ENCODE measurements around the gene RPL27A. TPM values are rescaled to one million over a fixed set of nuclear protein-coding genes. Genes with fewer than 3 reads are reported as not detected.

Gene RPL27A
- total and polyA plus RNA-seq, 2 donors (not counting 1 experiment from before 2014, with no cell fraction given), result 1,009 to 1,473 TPM

DNA sequence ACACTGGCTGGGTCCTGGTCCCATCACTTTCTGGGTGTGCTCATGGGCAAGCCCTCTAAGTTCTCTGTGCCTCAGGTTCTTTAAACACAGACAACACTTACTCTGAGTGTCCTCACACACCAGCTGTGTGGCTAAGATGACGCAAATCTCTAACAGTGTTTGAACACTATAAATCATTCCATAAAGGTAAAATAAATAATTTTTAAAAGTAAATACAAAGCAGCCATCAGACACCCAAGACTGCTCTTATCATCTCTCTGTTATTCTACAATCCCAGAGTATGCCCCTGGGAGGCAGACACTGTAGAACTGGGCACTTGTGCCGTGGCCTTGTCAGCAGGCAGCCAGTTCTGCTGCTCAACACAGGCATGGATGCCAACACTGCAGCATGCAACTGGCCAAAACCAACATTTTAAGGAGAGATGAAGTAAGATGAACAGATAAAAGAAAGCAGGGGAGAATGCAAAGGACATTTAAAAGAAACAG, 56.8 kb downstream of the RPL27A start:
- H4K20me1 ChIP-seq (ENCODE audit: control insufficient read depth, insufficient read depth, low read length, poor library complexity, severe bottlenecking), result no peaks in the 10 kb centered on the region
- H3K9me3 Mint-ChIP-seq (ENCODE audit: insufficient read depth), result no peaks in the 10 kb centered on the region
- H3K4me1 Mint-ChIP-seq, result no peaks in the 10 kb centered on the region
- no peak overlapping the region for H3K4me3 ChIP-seq (ENCODE audit: control extremely low read depth in 1 of 5, extremely low read depth in 1 of 5, insufficient read depth in 1 of 5, low read depth in 2 of 5, low read length in 4 of 5)
- no peak for ATAC-seq (ENCODE audit: low read depth)
- H3K27ac Mint-ChIP-seq, result no peak overlapping the region
- H3K4me2 ChIP-seq (replicated peaks; ENCODE audit: low read depth, low read length, poor library complexity, severe bottlenecking), result no peak overlapping the region
- CTCF ChIA-PET, result interaction anchor here (0.6 kb wide), 1 partner anchor 1237 kb away, joined by 5 read pairs; no protein-coding TSS in a partner anchor
- H3K27me3 ChIP-seq (replicated peaks in 1 of 4; ENCODE audit: control extremely low read depth in 1 of 4, control insufficient read depth in 3 of 4, insufficient read depth in 4 of 4, low read length in 3 of 4), result no peaks in the 10 kb centered on the region
- no peak overlapping the region for H3K4me3 Mint-ChIP-seq
- no peak overlapping the region for H3K27ac ChIP-seq (ENCODE audit: low read length in 2 of 2)
- intact Hi-C loops (cut with micrococcal nuclease), result no loop called here
- H3K9me3 ChIP-seq (ENCODE audit: control extremely low read depth in 1 of 3, control insufficient read depth in 2 of 3, insufficient read depth in 1 of 3, low read length in 2 of 3), result no peaks in the 10 kb centered on the region
- H3K36me3 ChIP-seq (replicated peaks in 1 of 2; ENCODE audit: control extremely low read depth in 1 of 2, control insufficient read depth in 1 of 2, extremely low read depth in 1 of 2, insufficient read depth in 2 of 2, low read length in 1 of 2), result no peaks in the 10 kb centered on the region
- no peak for DNase-seq
- peaks cover 0 to 1% of the 10 kb centered on the region in 2 donors for H3K4me1 ChIP-seq (ENCODE audit: control insufficient read depth in 2 of 2, insufficient read depth in 2 of 2, low read length in 2 of 2)
- POLR2A ChIA-PET, result no interaction called here
- no peaks in the 10 kb centered on the region for H3K79me2 ChIP-seq (ENCODE audit: control insufficient read depth, insufficient read depth, low read length)
- WGBS (ENCODE audit: insufficient coverage), result no CpG with 5 or more reads among the region's 2 CpGs
- H2AFZ ChIP-seq (ENCODE audit: insufficient read depth, low read depth, low read length, poor library complexity, severe bottlenecking), result no peak overlapping the region
- H3K27me3 Mint-ChIP-seq, result no peaks in the 10 kb centered on the region
- H3K9ac ChIP-seq (ENCODE audit: low read length), result no peak overlapping the region
- no peak for TF ChIP-seq EZH2 (IDR thresholded peaks at IDR 0.05; ENCODE audit: borderline replicate concordance, insufficient read depth, low read depth, low read length, poor library complexity, severe bottlenecking)
- TF ChIP-seq, protein P1, sequence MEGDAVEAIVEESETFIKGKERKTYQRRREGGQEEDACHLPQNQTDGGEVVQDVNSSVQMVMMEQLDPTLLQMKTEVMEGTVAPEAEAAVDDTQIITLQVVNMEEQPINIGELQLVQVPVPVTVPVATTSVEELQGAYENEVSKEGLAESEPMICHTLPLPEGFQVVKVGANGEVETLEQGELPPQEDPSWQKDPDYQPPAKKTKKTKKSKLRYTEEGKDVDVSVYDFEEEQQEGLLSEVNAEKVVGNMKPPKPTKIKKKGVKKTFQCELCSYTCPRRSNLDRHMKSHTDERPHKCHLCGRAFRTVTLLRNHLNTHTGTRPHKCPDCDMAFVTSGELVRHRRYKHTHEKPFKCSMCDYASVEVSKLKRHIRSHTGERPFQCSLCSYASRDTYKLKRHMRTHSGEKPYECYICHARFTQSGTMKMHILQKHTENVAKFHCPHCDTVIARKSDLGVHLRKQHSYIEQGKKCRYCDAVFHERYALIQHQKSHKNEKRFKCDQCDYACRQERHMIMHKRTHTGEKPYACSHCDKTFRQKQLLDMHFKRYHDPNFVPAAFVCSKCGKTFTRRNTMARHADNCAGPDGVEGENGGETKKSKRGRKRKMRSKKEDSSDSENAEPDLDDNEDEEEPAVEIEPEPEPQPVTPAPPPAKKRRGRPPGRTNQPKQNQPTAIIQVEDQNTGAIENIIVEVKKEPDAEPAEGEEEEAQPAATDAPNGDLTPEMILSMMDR (IDR thresholded peaks at IDR 0.05), result no peak

Small RNAs within 50 kb of the gene (small RNA-seq; reads per million reads assigned to genes)
- gene SNORA3A (ENCODE audit: insufficient read length, low read depth, low replicate concordance), result not detected
- gene SNORA3B (ENCODE audit: insufficient read length, low read depth, low replicate concordance), result 117 reads per million, percentile 95 among the genes with 10 or more reads in this experiment

Other genes with a start within 250 kb of the RPL27A start
- gene STK33, start 88.6 kb upstream of the RPL27A start, total RNA-seq, result 9.3 and 13.2 TPM in 2 replicates
- 3.1 and 8.0 TPM in 2 replicates for gene STK33, start 88.6 kb upstream of the RPL27A start, polyA plus RNA-seq
- gene TRIM66, start 127 bp upstream of the RPL27A start, total RNA-seq, result 21.1 and 21.4 TPM in 2 replicates
- gene TRIM66, start 127 bp upstream of the RPL27A start, polyA plus RNA-seq, result 8.6 and 11.1 TPM in 2 replicates
- 10.7 and 11.5 TPM in 2 replicates for gene AKIP1, start 228.4 kb downstream of the RPL27A start, total RNA-seq
- 2.8 and 9.2 TPM in 2 replicates for gene AKIP1, start 228.4 kb downstream of the RPL27A start, polyA plus RNA-seq

All from B cell (primary cell).